Suprapubic skin (tissue), 4 donors: ENCODE measurements around the gene CRY2. TPM values are rescaled to one million over a fixed set of nuclear protein-coding genes. Genes with fewer than 3 reads are reported as not detected.

Source experiments
- DNase-seq, 2 donors: peaks; one replicate each; pipeline ENCODE4 v3.0.0-alpha.2; 2019; ENCODE audit warnings: low spot score in 2 of 2
- H3K27ac ChIP-seq: fragments of 200-600 bp; sonication (generic); one replicate; pipeline ENCODE4 v1.5.1; 2019
- H3K27me3 ChIP-seq: fragments of 200-600 bp; sonication (generic); one replicate; pipeline ENCODE4 v1.5.1; 2019
- H3K36me3 ChIP-seq: fragments of 200-600 bp; sonication (generic); one replicate; pipeline ENCODE4 v1.5.1; 2019
- H3K4me1 ChIP-seq: fragments of 200-600 bp; sonication (generic); one replicate; pipeline ENCODE4 v1.5.1; 2019
- H3K4me3 ChIP-seq: fragments of 200-600 bp; sonication (generic); one replicate; pipeline ENCODE4 v1.5.1; 2019; ENCODE audit warnings: mild to moderate bottlenecking
- H3K9me3 ChIP-seq: fragments of 200-600 bp; sonication (generic); one replicate; pipeline ENCODE4 v1.5.1; 2019
- CTCF ChIP-seq, 2 donors: fragments of 200-600 bp in 1 of 2; fragments of 450-650 bp in 1 of 2; sonication (generic) in 1 of 2; IDR thresholded peaks; one replicate each; pipeline ENCODE4 v1.5.1; 2016 to 2019; ENCODE audit warnings: antibody characterized with exemption in 2 of 2, mild to moderate bottlenecking in 1 of 2, moderate library complexity in 1 of 2
- EP300 ChIP-seq: sonication (generic); formaldehyde crosslinking; IDR thresholded peaks from one replicate; pipeline ENCODE4 v1.6.1; 2017; ENCODE audit warnings: antibody characterized with exemption
- POLR2A ChIP-seq, 2 donors: fragments of 450-650 bp; IDR thresholded peaks; one replicate each; pipeline ENCODE4 v1.6.1; 2017; ENCODE audit warnings: antibody characterized with exemption in 2 of 2, mild to moderate bottlenecking in 2 of 2, moderate library complexity in 2 of 2
- POLR2AphosphoS5 ChIP-seq, 3 donors: sonication (generic); formaldehyde crosslinking; IDR thresholded peaks; one replicate each; pipeline ENCODE4 v1.6.1; 2017; ENCODE audit warnings: antibody characterized with exemption in 3 of 3
- WGBS: methylation state at CpG from one replicate; pipeline ENCODE4 v1.1.5; 2018; 5-methylcytosine and 5-hydroxymethylcytosine counted together
- total RNA-seq, 4 donors: library from RNA; depleted of rRNA; stranded (reverse); fragments of >200 nt; gene quantifications; one replicate each; pipeline ENCODE4 v1.1.0, GENCODE V29; 2016

Gene CRY2
- total RNA-seq, 4 donors from 2014 or later: 86.1 to 141 (median 93.4) TPM

- Histone ChIP-seq H3K36me3 (no peaks in the 10 kb centered on the region), H3K27me3 (peaks cover 15% of the 10 kb centered on the region), H3K4me3 (no peak overlapping the region), H3K9me3 (no peaks in the 10 kb centered on the region), H3K4me1 (peaks cover 60% of the 10 kb centered on the region), H3K27ac (no peak overlapping the region)
- 73% methylated on average over 3 of the region's 3 CpGs for WGBS
- DNase-seq: no peak
- TF ChIP-seq POLR2A (IDR thresholded peaks at IDR 0.05) (no peak), EP300 (no peak), CTCF (IDR thresholded peaks at IDR 0.05) (no peak), POLR2AphosphoS5 (IDR thresholded peaks at IDR 0.05) (no peak)
These were observed 78.3 kb downstream of the CRY2 start for GRCh38 chr11:45925550-45925949.

- no peak overlapping the region for H3K27ac ChIP-seq
- H3K27me3 ChIP-seq: peaks cover 15% of the 10 kb centered on the region
- no peak overlapping the region for H3K4me3 ChIP-seq
- H3K9me3 ChIP-seq: no peaks in the 10 kb centered on the region
- TF ChIP-seq POLR2A (IDR thresholded peaks at IDR 0.05): no peak
- TF ChIP-seq CTCF (IDR thresholded peaks at IDR 0.05): no peak
- no peak for TF ChIP-seq POLR2AphosphoS5 (IDR thresholded peaks at IDR 0.05)
- no peak for TF ChIP-seq EP300
- peaks cover 64% of the 10 kb centered on the region for H3K4me1 ChIP-seq
- DNase-seq: peak in 1 of 2 donors; percentile 57
- no peaks in the 10 kb centered on the region for H3K36me3 ChIP-seq
- WGBS: 50% methylated on average over 7 of the region's 12 CpGs
These were observed 78.7 kb downstream of the CRY2 start for GRCh38 chr11:45926001-45926401.

- WGBS: 76% methylated on average over 9 of the region's 12 CpGs
These were observed 79.5 kb downstream of the CRY2 start for GRCh38 chr11:45926536-45927331.

GRCh38 chr11:45927332-45927683 lies 80.0 kb downstream of the CRY2 start:
- no peak for TF ChIP-seq POLR2AphosphoS5 (IDR thresholded peaks at IDR 0.05)
- TF ChIP-seq CTCF (IDR thresholded peaks at IDR 0.05): no peak
- no peak overlapping the region for H3K4me3 ChIP-seq
- peaks cover 66% of the 10 kb centered on the region for H3K4me1 ChIP-seq
- peak in 1 of 2 donors; percentile 55 for DNase-seq
- peaks cover 10% of the 10 kb centered on the region for H3K27me3 ChIP-seq
- 77% methylated on average over 6 of the region's 15 CpGs for WGBS
- H3K27ac ChIP-seq: no peak overlapping the region
- H3K9me3 ChIP-seq: no peaks in the 10 kb centered on the region
- no peaks in the 10 kb centered on the region for H3K36me3 ChIP-seq

More at GRCh38 chr11:45926536-45927331, 79.5 kb downstream of the CRY2 start:
- Histone ChIP-seq H3K4me3 (no peak overlapping the region), H3K4me1 (peaks cover 66% of the 10 kb centered on the region), H3K36me3 (no peaks in the 10 kb centered on the region), H3K27ac (no peak overlapping the region), H3K9me3 (no peaks in the 10 kb centered on the region), H3K27me3 (peaks cover 15% of the 10 kb centered on the region)
- no peak for TF ChIP-seq POLR2A (IDR thresholded peaks at IDR 0.05)
- no peak for TF ChIP-seq EP300
- no peak for TF ChIP-seq POLR2AphosphoS5 (IDR thresholded peaks at IDR 0.05)
- TF ChIP-seq CTCF (IDR thresholded peaks at IDR 0.05): no peak
- peak in 1 of 2 donors; percentile 59 for DNase-seq

- H3K4me1 ChIP-seq: peaks cover 66% of the 10 kb centered on the region
- peak in 1 of 2 donors; percentile 56 for DNase-seq
- H3K36me3 ChIP-seq: no peaks in the 10 kb centered on the region
- H3K27me3 ChIP-seq: peaks cover 5% of the 10 kb centered on the region
- H3K27ac ChIP-seq: no peak overlapping the region
- TF ChIP-seq EP300 (no peak), CTCF (IDR thresholded peaks at IDR 0.05) (no peak), POLR2A (IDR thresholded peaks at IDR 0.05) (no peak), POLR2AphosphoS5 (IDR thresholded peaks at IDR 0.05) (no peak)
- WGBS: 84% methylated on average over 23 of the region's 27 CpGs
- no peak overlapping the region for H3K4me3 ChIP-seq
- H3K9me3 ChIP-seq: no peaks in the 10 kb centered on the region
These were observed 80.6 kb downstream of the CRY2 start for GRCh38 chr11:45927684-45928413.
